PC-9 (cell line): ENCODE measurements around the gene SPDYA.

Source experiments
- CTCF ChIP-seq: fragments of 200-600 bp; sonication (generic); conservative IDR thresholded peaks from 2 replicates; pipeline ENCODE4 v1.6.1; 2017; ENCODE audit warnings: mixed run types, antibody characterized with exemption, mild to moderate bottlenecking, moderate library complexity
- EZH2 ChIP-seq: fragments of 200-600 bp; sonication (generic); IDR thresholded peaks from 2 replicates; pipeline ENCODE4 v1.8.0; 2017; ENCODE audit warnings: antibody characterized with exemption, low read depth

GRCh38 chr2:28894470-28895188 is 84.0 kb downstream of the SPDYA start, which contains the start of gene WDR43:
- no peak for TF ChIP-seq CTCF
- no peak for TF ChIP-seq EZH2
